HG03571 (cell line): ENCODE data around the gene NDUFS6.
"Not testable (repeated sequence)": the region's sequence is repeated elsewhere in the genome, so short reads cannot be mapped to it uniquely, and the experiment has no call there.

Experiments
- ATAC-seq: cut with Tn5 transposase; IDR thresholded peaks from one replicate; pipeline ENCODE4 v1.9.1; 2021; ENCODE audit not compliant: unreplicated experiment

Gene NDUFS6

GRCh38 chr5:1796371-1797102 is 4.7 kb upstream of the NDUFS6 start:
- no peak for ATAC-seq

DNA sequence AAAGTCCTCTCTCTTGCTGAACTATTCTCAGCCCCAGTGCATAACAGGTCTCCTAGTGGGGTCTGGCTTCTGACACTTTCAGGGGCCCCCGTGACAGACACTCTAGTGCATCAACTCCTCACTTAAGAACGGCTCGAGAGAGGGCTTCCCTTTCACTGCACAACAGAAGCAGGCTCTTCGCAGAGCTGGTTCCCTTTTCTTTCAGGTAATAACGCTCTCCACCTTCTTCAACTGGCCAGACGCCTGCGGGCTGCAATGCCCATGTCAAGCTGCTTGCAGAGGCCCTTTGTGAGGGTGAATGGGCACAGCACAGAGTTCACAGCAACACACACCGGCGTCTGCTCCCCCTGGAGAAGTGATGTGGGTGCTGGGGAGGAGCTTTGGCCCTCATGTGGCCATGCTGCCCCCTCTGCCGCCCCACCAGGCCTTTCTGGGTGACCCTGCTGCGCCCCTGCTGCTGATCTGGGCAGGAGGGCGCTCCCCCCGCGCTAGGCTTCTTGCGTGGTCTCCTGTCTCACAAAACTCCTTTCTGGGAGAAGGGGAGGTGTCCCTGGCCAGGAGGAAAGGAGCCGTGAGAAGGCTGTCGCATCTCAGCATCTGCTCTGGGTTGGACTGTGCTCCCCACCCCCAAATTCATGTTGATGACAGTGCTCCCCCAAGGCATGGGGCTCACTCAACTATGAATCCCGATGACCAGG is 4.0 kb upstream of the NDUFS6 start:
- no peak for ATAC-seq

DNA sequence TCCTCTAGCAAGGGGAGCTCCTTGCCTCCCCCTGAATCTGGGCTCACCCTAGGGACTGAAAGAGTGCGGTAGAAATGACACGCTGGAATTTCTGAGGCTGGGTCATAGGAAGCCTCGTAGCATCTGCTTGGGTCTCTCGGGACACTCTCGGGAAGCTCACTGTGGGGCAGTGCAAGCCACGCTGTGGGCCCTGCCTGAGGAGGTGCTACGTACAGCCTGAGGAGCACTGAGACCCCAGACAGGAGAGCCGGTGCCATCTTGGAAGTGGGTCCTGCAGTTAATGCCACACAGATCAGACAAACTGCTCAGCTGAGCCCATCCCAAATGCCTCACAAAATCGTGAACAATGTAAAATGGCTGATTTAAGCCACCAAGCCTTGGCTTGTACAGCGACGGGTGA is 3.4 kb upstream of the NDUFS6 start:
- ATAC-seq: no peak

GRCh38 chr5:1798589-1798988 is 2.6 kb upstream of the NDUFS6 start:
- ATAC-seq: not testable (repeated sequence)

DNA sequence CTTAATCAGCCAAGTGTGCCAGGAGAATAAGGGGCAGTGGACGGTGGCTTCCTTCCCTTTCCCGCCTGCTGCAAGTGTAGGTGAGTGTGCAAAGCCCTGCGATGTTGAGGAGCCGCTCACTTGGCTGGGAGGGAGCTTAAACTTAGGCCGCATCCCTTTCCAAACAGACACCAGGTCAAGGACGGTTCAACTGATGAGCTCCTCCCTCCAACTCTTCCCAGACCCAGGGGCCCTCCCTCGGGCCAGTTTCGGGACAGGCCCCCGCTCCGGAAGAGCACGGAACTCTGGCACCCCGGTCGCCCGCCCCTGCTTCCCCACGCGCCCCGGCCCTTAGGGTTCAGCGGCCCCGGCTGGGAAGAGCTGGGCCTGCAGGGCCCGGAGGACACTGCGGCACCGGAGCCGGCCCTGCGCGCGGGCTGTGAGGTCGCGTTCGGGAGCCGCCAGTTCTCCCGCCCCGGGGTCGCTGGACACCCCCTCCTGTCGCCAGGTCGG is 2.1 kb upstream of the NDUFS6 start:
- ATAC-seq: peak; percentile 14

DNA sequence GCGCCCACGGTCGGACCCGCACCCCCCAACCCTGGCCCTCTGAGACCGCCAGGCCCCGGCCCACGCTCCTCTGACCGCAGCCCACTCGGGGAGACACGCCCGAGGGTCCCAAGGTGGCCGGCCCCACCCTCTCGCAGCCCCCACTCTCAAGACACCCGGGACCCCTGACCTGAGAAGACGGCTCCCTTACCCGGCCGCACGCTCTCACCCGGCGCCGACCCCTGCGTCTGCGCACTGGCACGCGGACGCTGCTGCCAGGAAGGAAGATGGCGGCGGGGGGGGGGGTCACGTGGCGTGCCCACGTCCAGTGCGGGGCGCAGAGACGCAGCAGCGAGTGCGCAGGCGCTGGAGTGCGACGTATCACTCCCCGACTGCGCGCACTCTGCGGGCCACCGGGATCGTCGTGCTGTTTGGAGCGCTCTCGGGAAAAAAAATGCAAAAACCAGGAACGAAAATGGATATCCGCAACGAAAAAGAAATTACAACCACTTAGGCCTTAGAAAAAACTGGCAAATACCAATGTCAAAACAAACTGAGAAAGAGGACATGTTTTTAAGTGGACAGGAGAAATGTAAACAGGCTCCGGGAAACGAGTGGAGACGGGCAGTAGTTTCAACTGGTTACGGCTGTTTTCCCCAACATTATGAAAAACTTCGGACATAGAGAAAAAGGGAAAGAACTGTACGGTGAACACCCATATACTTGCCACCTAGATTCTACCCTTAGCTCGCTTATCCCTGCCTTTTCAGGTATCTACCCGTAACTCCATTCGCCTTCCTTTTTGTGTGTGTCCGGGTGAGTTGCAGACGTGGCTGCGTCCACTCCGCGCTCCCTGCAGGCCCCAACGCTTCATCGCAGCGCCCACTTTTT is 1.4 kb upstream of the NDUFS6 start, which contains the start of gene MRPL36:
TSS of gene MRPL36 (minus strand) at position 236 of the 870 bp plus-strand sequence. CDS start 902 bp downstream, outside the sequence.
- peak; percentile 38 for ATAC-seq

DNA sequence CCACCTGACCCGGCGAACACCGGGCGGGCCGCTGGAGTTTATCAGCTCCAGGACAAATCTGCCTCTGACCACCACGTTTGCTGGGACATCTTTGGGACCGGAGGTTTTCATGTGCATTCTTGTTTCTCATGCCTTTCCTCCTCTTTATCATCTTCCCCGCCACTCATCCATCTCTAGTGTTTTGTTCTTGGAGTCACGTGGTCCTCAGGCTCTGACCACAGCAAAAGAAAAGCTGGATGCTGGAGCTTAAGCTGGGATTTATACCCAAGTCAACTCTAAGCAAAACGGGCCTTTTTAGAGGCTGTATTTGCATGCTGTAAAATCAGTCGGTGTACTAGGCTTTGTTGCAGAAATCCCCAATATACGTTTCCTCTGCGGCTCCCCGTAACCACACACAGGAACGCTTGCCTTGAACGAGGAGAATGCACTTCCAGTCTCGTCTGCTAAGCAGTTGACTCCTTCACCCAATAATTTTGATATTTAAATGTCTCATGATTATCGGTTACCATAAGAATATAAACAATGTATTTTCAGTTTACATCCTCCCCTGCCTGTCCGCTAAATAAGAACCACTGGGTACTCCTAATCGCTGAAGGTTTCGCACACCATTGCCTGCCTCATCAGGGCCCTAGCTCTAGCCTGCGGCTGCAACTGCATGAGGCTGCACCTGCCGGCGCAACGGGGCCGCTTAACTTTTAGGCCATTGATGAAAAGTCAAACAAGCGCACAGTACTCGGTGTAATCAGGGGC is 560 bp upstream of the NDUFS6 start:
- ATAC-seq: peak; percentile 27

- ATAC-seq: no peak
Measured at GRCh38 chr5:1801967-1802295, 724 bp downstream of the NDUFS6 start.

- ATAC-seq: no peak
Measured at GRCh38 chr5:1803192-1803591, 2.0 kb downstream of the NDUFS6 start.

GRCh38 chr5:1804001-1804690 is 2.9 kb downstream of the NDUFS6 start:
- ATAC-seq: no peak

GRCh38 chr5:1805326-1805725 is 4.1 kb downstream of the NDUFS6 start:
- no peak for ATAC-seq

DNA sequence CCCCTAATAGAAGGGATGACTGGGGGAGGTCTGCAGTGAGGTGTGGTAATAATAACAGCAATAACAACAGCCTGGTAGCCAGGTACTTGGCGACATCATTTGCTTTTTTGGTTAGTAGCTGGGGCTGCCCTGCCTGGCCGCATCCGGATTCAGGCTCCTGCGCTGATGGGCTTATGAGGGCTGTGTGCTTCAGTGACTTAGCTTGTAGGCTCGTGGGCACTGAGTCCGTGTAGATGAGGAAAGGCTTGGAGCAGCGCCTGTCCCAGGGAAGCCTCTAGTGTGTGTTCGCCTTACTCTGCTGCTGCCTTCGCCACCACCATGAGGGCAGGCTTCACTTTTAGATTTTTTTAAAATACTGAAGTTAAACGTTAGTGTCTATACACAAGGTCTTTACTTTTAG is 4.5 kb downstream of the NDUFS6 start:
- no peak for ATAC-seq

- no peak for ATAC-seq
Measured at GRCh38 chr5:1806199-1806598, 5.0 kb downstream of the NDUFS6 start.

GRCh38 chr5:1806974-1807373 is 5.8 kb downstream of the NDUFS6 start:
- ATAC-seq: no peak

GRCh38 chr5:1807451-1808185 is 6.4 kb downstream of the NDUFS6 start:
- ATAC-seq: no peak

- no peak for ATAC-seq
Measured at GRCh38 chr5:1808439-1808838, 7.2 kb downstream of the NDUFS6 start.

GRCh38 chr5:1809416-1810035 is 8.3 kb downstream of the NDUFS6 start:
- no peak for ATAC-seq

GRCh38 chr5:1810581-1811101 is 9.4 kb downstream of the NDUFS6 start:
- no peak for ATAC-seq
